GM12878 (cell line): Measurements from ENCODE around the gene JADE1. TPM values are rescaled to one million over a fixed set of nuclear protein-coding genes. Genes with fewer than 3 reads are reported as not detected.
A peak's percentile ranks its signal among the peaks of the same experiment; 100 is the strongest.

Experiments used
- ATAC-seq: fragments of 200-7000 bp; cut with Tn5 transposase; 3 replicates; pipeline ENCODE4 v1.9.1; 2020; ENCODE audit warnings: mild to moderate bottlenecking, moderate library complexity
- BruUV-seq: library from RNA; stranded (reverse); fragments of 400-500 nt; replicated peaks from 2 replicates; lab custom pipeline; 2021; lab: Mats Ljungman, UMichigan
- CTCF ChIA-PET: fragments of 300-600 bp; sonication (Branson Sonifier 250); formaldehyde crosslinking; extraction: SDS; loops from one replicate; lab custom pipeline; 2021; ENCODE audit warnings: inconsistent platforms; lab: Yijun Ruan, JAX
- POLR2A ChIA-PET: fragments of 350-600 bp; formaldehyde crosslinking; extraction: SDS; loops from one replicate; lab custom pipeline; 2021; ENCODE audit warnings: inconsistent platforms; lab: Charles Lee
- RAD21 ChIA-PET: fragments of 300-600 bp; sonication (Branson Sonifier 250); formaldehyde crosslinking; loops from one replicate; lab custom pipeline; 2023; ENCODE audit warnings: antibody characterized with exemption; ENCODE audit not compliant: unreplicated experiment; lab: Charles Lee
- SMC1A ChIA-PET: fragments of 300-600 bp; sonication (Branson Sonifier 250); formaldehyde crosslinking; loops from one replicate; lab custom pipeline; 2023; ENCODE audit not compliant: unreplicated experiment, uncharacterized antibody; lab: Charles Lee
- DNase-seq: peaks from one replicate; pipeline ENCODE4 v3.0.0-alpha.2; 2011; ENCODE audit warnings: low read depth, low spot score
- FAIRE-seq: peaks from 3 replicates; lab custom pipeline; 2011; peaks lifted over from hg19 to GRCh38; lab: Jason Lieb, UNC
- H2AFZ ChIP-seq: 2 replicates; pipeline ENCODE4 v1.6.0; 2011; ENCODE audit warnings: low read depth, low read length, control low read depth; ENCODE audit not compliant: control insufficient read depth
- H3K27ac ChIP-seq: 2 replicates; pipeline ENCODE4 v1.5.1; 2011; ENCODE audit warnings: control low read depth; ENCODE audit not compliant: control insufficient read depth, insufficient read depth
- H3K27me3 ChIP-seq, 2 experiments: replicated peaks in 1 of 2; 2 replicates each; pipeline versions ENCODE4 v1.6.0 to v1.6.1; 2011; ENCODE audit warnings: low read length in 1 of 2; ENCODE audit not compliant: control insufficient read depth in 2 of 2, insufficient read depth in 2 of 2
- H3K36me3 ChIP-seq, 2 experiments: 2 replicates each; pipeline ENCODE4 v1.5.1; 2011; ENCODE audit warnings: low read length in 1 of 2; ENCODE audit not compliant: control insufficient read depth in 2 of 2, insufficient read depth in 2 of 2
- H3K4me1 ChIP-seq: 2 replicates; pipeline ENCODE4 v1.6.1; 2011; ENCODE audit warnings: mild to moderate bottlenecking, low read length, moderate library complexity, mixed read lengths; ENCODE audit not compliant: control insufficient read depth, insufficient read depth
- H3K4me2 ChIP-seq: 2 replicates; pipeline ENCODE4 v1.6.0; 2011; ENCODE audit warnings: control low read depth; ENCODE audit not compliant: control insufficient read depth, insufficient read depth
- H3K4me3 ChIP-seq: fragments of 200-600 bp; sonication (generic); 2 replicates; pipeline ENCODE4 v1.5.1; 2016
- H3K79me2 ChIP-seq: 2 replicates; pipeline ENCODE4 v1.6.0; 2011; ENCODE audit warnings: low read length; ENCODE audit not compliant: control insufficient read depth, insufficient read depth
- H3K9ac ChIP-seq: 2 replicates; pipeline ENCODE4 v1.8.0; 2011; ENCODE audit warnings: low read length, control low read depth, mixed read lengths; ENCODE audit not compliant: control insufficient read depth, insufficient read depth
- H3K9me3 ChIP-seq: replicated peaks from 3 replicates; pipeline ENCODE4 v1.5.1; 2011; ENCODE audit warnings: mild to moderate bottlenecking, low read length; ENCODE audit not compliant: control insufficient read depth, insufficient read depth
- H4K20me1 ChIP-seq: 2 replicates; pipeline ENCODE4 v1.6.0; 2011; ENCODE audit not compliant: control insufficient read depth, insufficient read depth
- CBX5 ChIP-seq: sonication (generic); IDR thresholded peaks from 2 replicates; pipeline ENCODE4 v1.6.1; 2016; ENCODE audit warnings: low read depth, moderate library complexity, mild to moderate bottlenecking, inconsistent platforms
- EED ChIP-seq: sonication (generic); IDR thresholded peaks from 2 replicates; pipeline ENCODE4 v1.6.1; 2016; ENCODE audit warnings: antibody characterized with exemption, low read depth
- IKZF1 ChIP-seq: fragments of 450-650 bp; conservative IDR thresholded peaks from 2 replicates; pipeline ENCODE4 v1.6.1; 2017; ENCODE audit warnings: antibody characterized with exemption, mild to moderate bottlenecking
- IKZF2 ChIP-seq, 2 experiments: fragments of 450-650 bp; IDR thresholded peaks; 2 replicates each; pipeline ENCODE4 v1.6.1; 2017; ENCODE audit warnings: mild to moderate bottlenecking in 2 of 2, moderate library complexity in 2 of 2
- NFIC ChIP-seq: IDR thresholded peaks from 2 replicates; pipeline ENCODE4 v1.6.1; 2012; ENCODE audit warnings: low read depth, mild to moderate bottlenecking, inconsistent platforms, low read length, moderate library complexity
- RAD21 ChIP-seq: IDR thresholded peaks from 2 replicates; pipeline ENCODE4 v1.6.1; 2011; ENCODE audit warnings: mild to moderate bottlenecking, low read depth, low read length, moderate library complexity; ENCODE audit not compliant: insufficient read depth
- RFX5 ChIP-seq: IDR thresholded peaks from 2 replicates; pipeline ENCODE4 v1.6.1; 2011; ENCODE audit warnings: low read depth, low read length, improper control_type of control experiment
- RUNX3 ChIP-seq: IDR thresholded peaks from 2 replicates; pipeline ENCODE4 v1.6.1; 2012; ENCODE audit warnings: low read length, inconsistent platforms
- SMARCA5 ChIP-seq: fragments of 450-650 bp; IDR thresholded peaks from 2 replicates; pipeline ENCODE4 v1.6.1; 2017; ENCODE audit warnings: mild to moderate bottlenecking
- SMC3 ChIP-seq: IDR thresholded peaks from 2 replicates; pipeline ENCODE4 v1.6.1; 2011; ENCODE audit warnings: low read length, improper control_type of control experiment, borderline replicate concordance
- SREBF2 ChIP-seq: IDR thresholded peaks from 2 replicates; pipeline ENCODE4 v1.6.1; 2012; ENCODE audit warnings: mild to moderate bottlenecking, low read length
- TAF1 ChIP-seq: IDR thresholded peaks from 2 replicates; pipeline ENCODE4 v1.6.1; 2011; ENCODE audit warnings: mild to moderate bottlenecking, low read depth, low read length, borderline replicate concordance
- TCF12 ChIP-seq: IDR thresholded peaks from 2 replicates; pipeline ENCODE4 v1.6.1; 2011; ENCODE audit warnings: low read depth, mild to moderate bottlenecking, low read length
- YY1 ChIP-seq: IDR thresholded peaks from 2 replicates; pipeline ENCODE4 v1.6.1; 2011; ENCODE audit warnings: low read depth, mild to moderate bottlenecking, low read length
- WGBS: methylation state at CpG from one replicate; pipeline ENCODE4 v1.1.6; 2016; ENCODE audit warnings: low lambda C conversion rate; ENCODE audit not compliant: insufficient replicate concordance, insufficient coverage; ENCODE audit errors: missing lambda C conversion rate; 5-methylcytosine and 5-hydroxymethylcytosine counted together
- in situ Hi-C: fragments of 300-500 bp; cut with MboI; formaldehyde crosslinking; loops from 9 replicates; pipeline ENCODE4 v1.14.3; 2018; ENCODE audit warnings: mixed read lengths
- intact Hi-C: fragments of 100-400 bp; cut with micrococcal nuclease; formaldehyde crosslinking; loops from one replicate; pipeline ENCODE4 v1.14.2; 2022; ENCODE audit not compliant: unreplicated experiment
- polyA plus RNA-seq, 11 experiments: library from polyadenylated mRNA; depleted of rRNA in 4 of 11; unstranded in 6 of 11; stranded (reverse) in 5 of 11; fragments of >200 nt; fragmentation: Nextera tagmentation in 4 of 11; fragmentation: Illumina TruSeq in 1 of 11; extraction: Ambion mirVana in 4 of 11; extraction: Trizol in 1 of 11; gene quantifications; 1 replicate in 1 of 11; 2 replicates in 10 of 11; pipeline versions ENCODE4 v1.2.1 to v1.2.3, GENCODE V29; 2011 to 2016; ENCODE audit warnings: inconsistent platforms in 2 of 11, missing spikeins in 2 of 11, low read depth in 1 of 11
- total RNA-seq, 4 experiments: library from RNA; depleted of rRNA in 3 of 4; stranded (reverse); fragments of >200 nt in 3 of 4; fragmentation: Illumina TruSeq in 1 of 4; extraction: Trizol in 1 of 4; gene quantifications; 2 replicates each; pipeline versions ENCODE4 v1.2.1 to v1.2.3, GENCODE V29; 2013 to 2021
- TF ChIP-seq, protein P1 (sequence below): fragments of 450-650 bp; IDR thresholded peaks from 2 replicates; pipeline ENCODE4 v1.6.1; 2016; ENCODE audit warnings: mild to moderate bottlenecking
- TF ChIP-seq, protein P2 (sequence below): fragments of 450-650 bp; IDR thresholded peaks from 2 replicates; pipeline ENCODE4 v1.6.1; 2017; ENCODE audit warnings: low read depth, mild to moderate bottlenecking, moderate library complexity
- TF ChIP-seq, protein P3 (sequence below), 3 experiments: IDR thresholded peaks in 2 of 3; conservative IDR thresholded peaks in 1 of 3; 2 replicates each; pipeline ENCODE4 v1.5.1; 2011; ENCODE audit warnings: low read depth in 3 of 3, low read length in 3 of 3, mild to moderate bottlenecking in 3 of 3, control low read depth in 2 of 3, moderate library complexity in 2 of 3, inconsistent platforms in 1 of 3, mixed read lengths in 1 of 3; ENCODE audit not compliant: control insufficient read depth in 2 of 3, insufficient read depth in 1 of 3; ENCODE audit errors: extremely low read depth in 1 of 3

JADE1 gene
- total and polyA plus RNA-seq, 10 of the 15 experiments (the other 5 are each of a cell fraction or from before 2014, with no cell fraction given), result 5.9 to 27.2 (median 15.8) TPM

DNA sequence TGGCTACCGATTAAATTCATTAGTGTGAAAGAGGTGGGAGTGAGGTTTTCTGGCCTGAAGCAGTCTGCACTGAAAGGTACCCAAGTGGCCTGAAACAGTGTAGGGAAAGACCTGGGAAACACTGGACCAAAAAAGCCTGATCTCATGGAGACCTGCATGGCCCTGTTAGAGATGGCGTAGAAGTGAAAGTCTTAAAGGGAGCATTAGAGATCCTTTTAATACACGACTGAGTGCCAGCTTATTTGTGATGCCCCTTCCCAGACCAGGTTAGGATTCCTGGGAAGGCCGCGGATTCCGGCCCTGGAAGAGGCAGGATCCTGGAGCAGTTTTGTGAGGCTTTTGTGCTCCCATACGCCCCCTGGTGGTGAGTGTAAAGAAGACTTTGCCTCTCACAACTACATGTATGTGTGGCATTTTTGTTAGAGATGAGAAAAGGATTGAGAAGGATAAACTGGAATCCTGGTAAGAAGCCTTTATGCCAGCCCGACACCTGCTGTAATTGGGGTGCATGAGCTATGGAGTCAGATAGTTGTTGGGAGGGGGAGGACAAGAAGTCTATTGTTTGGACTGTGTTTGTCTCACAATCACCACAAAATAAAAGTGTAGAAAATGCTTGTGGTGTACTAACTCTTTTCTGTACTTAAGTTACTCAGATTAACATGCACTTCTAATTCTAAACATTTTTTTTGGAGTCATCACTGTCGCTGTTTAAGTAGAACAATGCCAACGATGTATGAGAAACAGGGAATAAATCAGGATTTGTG lies 54.0 kb downstream of the JADE1 start:
- peak overlapping the region; percentile 25; the same call in 1 of the 2 replicates for H3K9ac ChIP-seq
- H4K20me1 ChIP-seq, result no peaks in the 10 kb centered on the region
- ChIA-PET POLR2A (interaction anchor here (0.9 to 2.3 kb wide), 5 partner anchors 11 to 51 kb away, joined by 4 to 18 read pairs (median 4); no protein-coding TSS in a partner anchor), RAD21 (interaction anchor here (0.9 to 2.9 kb wide), 11 partner anchors 11 to 229 kb away, joined by 3 to 35 read pairs (median 5); partner anchors contain the start of gene JADE1), CTCF (interaction anchor here (0.6 to 2.7 kb wide), 17 partner anchors 8 to 409 kb away, joined by 3 to 33 read pairs (median 5); no protein-coding TSS in a partner anchor), SMC1A (interaction anchor here (0.5 to 4.4 kb wide), 18 partner anchors 9 to 409 kb away, joined by 3 to 33 read pairs (median 4); no protein-coding TSS in a partner anchor)
- TSS peak; percentile 18 for BruUV-seq
- FAIRE-seq, result peak; percentile 78
- WGBS, result 29% methylated on average over 10 of the region's 10 CpGs
- intact Hi-C loops, result loop anchor here (1.0 kb wide), 5 partner anchors 52 to 672 kb away; no protein-coding TSS in a partner anchor
- no peaks in the 10 kb centered on the region for H3K9me3 ChIP-seq
- ATAC-seq, result peak; percentile 73
- no peak for DNase-seq
- H3K4me2 ChIP-seq, result peak overlapping the region; percentile 32; the same call in 1 of the 2 replicates
- no peak overlapping the region for H2AFZ ChIP-seq
- no peak overlapping the region; the same call in 1 of the 2 replicates for H3K4me3 ChIP-seq
- H3K79me2 ChIP-seq, result peaks cover 4% of the 10 kb centered on the region
- peaks cover 36% of the 10 kb centered on the region for H3K4me1 ChIP-seq
- H3K27me3 ChIP-seq, result no peaks in the 10 kb centered on the region
- peak; percentile 62 for TF ChIP-seq YY1
- no peak for TF ChIP-seq TAF1
- TF ChIP-seq TCF12, result no peak
- TF ChIP-seq NFIC, result peak; percentile 26; the same call in 1 of the 2 replicates
- peak; percentile 39; the same call in 1 of the 2 replicates for TF ChIP-seq RUNX3
- 0 out of 2 replicates have a peak, but pooled peaks have one; percentile 8 for TF ChIP-seq SREBF2
- TF ChIP-seq IKZF2 (IDR thresholded peaks at IDR 0.05), result peak; percentile 89
- no peak for TF ChIP-seq RFX5
- TF ChIP-seq SMARCA5, result peak; percentile 63; the same call in 1 of the 2 replicates
- TF ChIP-seq IKZF1, result peak; percentile 93
- TF ChIP-seq, protein P1, sequence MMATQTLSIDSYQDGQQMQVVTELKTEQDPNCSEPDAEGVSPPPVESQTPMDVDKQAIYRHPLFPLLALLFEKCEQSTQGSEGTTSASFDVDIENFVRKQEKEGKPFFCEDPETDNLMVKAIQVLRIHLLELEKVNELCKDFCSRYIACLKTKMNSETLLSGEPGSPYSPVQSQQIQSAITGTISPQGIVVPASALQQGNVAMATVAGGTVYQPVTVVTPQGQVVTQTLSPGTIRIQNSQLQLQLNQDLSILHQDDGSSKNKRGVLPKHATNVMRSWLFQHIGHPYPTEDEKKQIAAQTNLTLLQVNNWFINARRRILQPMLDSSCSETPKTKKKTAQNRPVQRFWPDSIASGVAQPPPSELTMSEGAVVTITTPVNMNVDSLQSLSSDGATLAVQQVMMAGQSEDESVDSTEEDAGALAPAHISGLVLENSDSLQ, result no peak
- TF ChIP-seq, protein P2, sequence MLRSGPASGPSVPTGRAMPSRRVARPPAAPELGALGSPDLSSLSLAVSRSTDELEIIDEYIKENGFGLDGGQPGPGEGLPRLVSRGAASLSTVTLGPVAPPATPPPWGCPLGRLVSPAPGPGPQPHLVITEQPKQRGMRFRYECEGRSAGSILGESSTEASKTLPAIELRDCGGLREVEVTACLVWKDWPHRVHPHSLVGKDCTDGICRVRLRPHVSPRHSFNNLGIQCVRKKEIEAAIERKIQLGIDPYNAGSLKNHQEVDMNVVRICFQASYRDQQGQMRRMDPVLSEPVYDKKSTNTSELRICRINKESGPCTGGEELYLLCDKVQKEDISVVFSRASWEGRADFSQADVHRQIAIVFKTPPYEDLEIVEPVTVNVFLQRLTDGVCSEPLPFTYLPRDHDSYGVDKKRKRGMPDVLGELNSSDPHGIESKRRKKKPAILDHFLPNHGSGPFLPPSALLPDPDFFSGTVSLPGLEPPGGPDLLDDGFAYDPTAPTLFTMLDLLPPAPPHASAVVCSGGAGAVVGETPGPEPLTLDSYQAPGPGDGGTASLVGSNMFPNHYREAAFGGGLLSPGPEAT, result peak; percentile 70
- TF ChIP-seq RAD21, result peak; percentile 75
- TF ChIP-seq SMC3, result peak; percentile 79
- peak; percentile 95 for TF ChIP-seq EED
- TF ChIP-seq CBX5, result peak; percentile 46; the same call in 1 of the 2 replicates
- TF ChIP-seq, protein P3, sequence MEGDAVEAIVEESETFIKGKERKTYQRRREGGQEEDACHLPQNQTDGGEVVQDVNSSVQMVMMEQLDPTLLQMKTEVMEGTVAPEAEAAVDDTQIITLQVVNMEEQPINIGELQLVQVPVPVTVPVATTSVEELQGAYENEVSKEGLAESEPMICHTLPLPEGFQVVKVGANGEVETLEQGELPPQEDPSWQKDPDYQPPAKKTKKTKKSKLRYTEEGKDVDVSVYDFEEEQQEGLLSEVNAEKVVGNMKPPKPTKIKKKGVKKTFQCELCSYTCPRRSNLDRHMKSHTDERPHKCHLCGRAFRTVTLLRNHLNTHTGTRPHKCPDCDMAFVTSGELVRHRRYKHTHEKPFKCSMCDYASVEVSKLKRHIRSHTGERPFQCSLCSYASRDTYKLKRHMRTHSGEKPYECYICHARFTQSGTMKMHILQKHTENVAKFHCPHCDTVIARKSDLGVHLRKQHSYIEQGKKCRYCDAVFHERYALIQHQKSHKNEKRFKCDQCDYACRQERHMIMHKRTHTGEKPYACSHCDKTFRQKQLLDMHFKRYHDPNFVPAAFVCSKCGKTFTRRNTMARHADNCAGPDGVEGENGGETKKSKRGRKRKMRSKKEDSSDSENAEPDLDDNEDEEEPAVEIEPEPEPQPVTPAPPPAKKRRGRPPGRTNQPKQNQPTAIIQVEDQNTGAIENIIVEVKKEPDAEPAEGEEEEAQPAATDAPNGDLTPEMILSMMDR (IDR thresholded peaks at IDR 0.05 in 2 of 3, conservative IDR thresholded peaks at IDR 0.05 in 1 of 3; ENCODE audit: control insufficient read depth in 2 of 3, extremely low read depth in 1 of 3, insufficient read depth in 1 of 3, low read depth in 3 of 3, low read length in 3 of 3), result peak; percentile 73 to 83 (median 81)
- TF ChIP-seq, all 136 proteins: peak for 13
- peaks cover 20 to 31% of the 10 kb centered on the region in 2 experiments for H3K36me3 ChIP-seq
- in situ Hi-C loops, result loop anchor here (5.0 kb wide), 2 partner anchors 296 to 671 kb away; no protein-coding TSS in a partner anchor
- H3K27ac ChIP-seq, result peak overlapping the region; percentile 84
